Activated CD8-positive, alpha-beta T cell treated with anti-CD3 and anti-CD28 coated beads for 36 hours (primary cell): ENCODE data around the gene SACM1L. TPM values are rescaled to one million over a fixed set of nuclear protein-coding genes. Genes with fewer than 3 reads are reported as not detected.

ENCODE experiments used
- ATAC-seq: fragments of 200-7000 bp; cut with Tn5 transposase; one replicate; pipeline ENCODE4 v1.10.0; 2021; ENCODE audit warnings: mild to moderate bottlenecking, moderate library complexity
- CTCF ChIA-PET: fragments of 350-600 bp; sonication (Branson Sonifier 250); formaldehyde crosslinking; loops from one replicate; lab custom pipeline; 2021; ENCODE audit warnings: antibody characterized with exemption; lab: Charles Lee
- POLR2A ChIA-PET: fragments of 350-600 bp; sonication (Branson Sonifier 250); formaldehyde crosslinking; loops from one replicate; lab custom pipeline; 2021; ENCODE audit warnings: antibody characterized with exemption; lab: Charles Lee
- DNase-seq: peaks from one replicate; pipeline ENCODE4 v3.0.0-alpha.2; 2020
- H3K27ac Mint-ChIP-seq: one replicate; pipeline ENCODE4 v1.8.0; 2021; ENCODE audit warnings: mild to moderate bottlenecking, mixed read lengths
- H3K27me3 Mint-ChIP-seq: one replicate; pipeline ENCODE4 v1.8.0; 2021; ENCODE audit warnings: mixed read lengths
- H3K36me3 Mint-ChIP-seq: one replicate; pipeline ENCODE4 v1.8.0; 2021; ENCODE audit warnings: low read depth, mixed read lengths
- H3K4me1 Mint-ChIP-seq: one replicate; pipeline ENCODE4 v1.8.0; 2021; ENCODE audit warnings: low read depth, mixed read lengths
- H3K4me3 Mint-ChIP-seq: one replicate; pipeline ENCODE4 v1.8.0; 2021; ENCODE audit warnings: mild to moderate bottlenecking, moderate library complexity, mixed read lengths
- H3K9me3 Mint-ChIP-seq: one replicate; pipeline ENCODE4 v1.8.0; 2021; ENCODE audit warnings: mixed read lengths
- CTCF ChIP-seq: fragments of 200-600 bp; IDR thresholded peaks from one replicate; pipeline ENCODE4 v1.8.0; 2022; ENCODE audit warnings: antibody characterized with exemption, mild to moderate bottlenecking
- intact Hi-C: fragments of 100-400 bp; cut with micrococcal nuclease; formaldehyde crosslinking; loops from one replicate; pipeline ENCODE4 v1.10.0; 2022
- total RNA-seq, 2 experiments: library from RNA; stranded (reverse); gene quantifications; one replicate each; pipeline ENCODE4 v1.2.3, GENCODE V29; 2021

SACM1L gene
- 10 to 100 TPM; 52.6 to 56.0 TPM for total RNA-seq

- CTCF ChIA-PET = interaction anchor here (1.0 to 4.4 kb wide), 6 partner anchors 9 to 157 kb away, joined by 3 to 27 read pairs (median 6); no protein-coding TSS in a partner anchor
- H3K9me3 Mint-ChIP-seq = no peaks in the 10 kb centered on the region
- intact Hi-C loops = no loop called here
- H3K36me3 Mint-ChIP-seq = peaks cover 31% of the 10 kb centered on the region
- POLR2A ChIA-PET = interaction anchor here (0.6 to 5.3 kb wide), 5 partner anchors 12 to 374 kb away, joined by 3 to 25 read pairs (median 5); partner anchors contain the start of gene LIMD1
- no peak for TF ChIP-seq CTCF
- peaks cover 3% of the 10 kb centered on the region for H3K27me3 Mint-ChIP-seq
- peak; percentile 97 for DNase-seq
- H3K4me3 Mint-ChIP-seq = peak within 1 kb of the TSS; percentile 81
- ATAC-seq = peak; percentile 83
- peaks cover 41% of the 10 kb centered on the region for H3K4me1 Mint-ChIP-seq
- H3K27ac Mint-ChIP-seq = peak within 1 kb of the TSS; percentile 95
Observed at GRCh38 chr3:45688882-45689786, at the start of gene SACM1L. Gene SACM1L, plus strand, starts transcription at chr3:45689396. Its CDS starts 70 bp downstream, at chr3:45689466.

GRCh38 chr3:45640091-45640507 lies 49.1 kb upstream of the SACM1L start:
- no peak for TF ChIP-seq CTCF
- no peaks in the 10 kb centered on the region for H3K9me3 Mint-ChIP-seq
- POLR2A ChIA-PET = no interaction called here
- H3K4me3 Mint-ChIP-seq = no peak overlapping the region
- no peak overlapping the region for H3K27ac Mint-ChIP-seq
- H3K36me3 Mint-ChIP-seq = peaks cover 27% of the 10 kb centered on the region
- CTCF ChIA-PET = interaction anchor here (1.6 kb wide), 1 partner anchor 17 kb away, joined by 8 read pairs; no protein-coding TSS in a partner anchor
- no peaks in the 10 kb centered on the region for H3K27me3 Mint-ChIP-seq
- intact Hi-C loops = no loop called here
- ATAC-seq (no peak), DNase-seq (no peak)
- H3K4me1 Mint-ChIP-seq = peaks cover 9% of the 10 kb centered on the region

GRCh38 chr3:45640724-45641361 lies 48.4 kb upstream of the SACM1L start:
- peaks cover 7% of the 10 kb centered on the region for H3K4me1 Mint-ChIP-seq
- peak overlapping the region; percentile 62 for H3K27ac Mint-ChIP-seq
- no peak overlapping the region for H3K4me3 Mint-ChIP-seq
- CTCF ChIA-PET = interaction anchor here (2.1 kb wide), 1 partner anchor 20 kb away, joined by 9 read pairs; no protein-coding TSS in a partner anchor
- ATAC-seq (no peak), DNase-seq (no peak)
- H3K27me3 Mint-ChIP-seq = no peaks in the 10 kb centered on the region
- POLR2A ChIA-PET = no interaction called here
- intact Hi-C loops = no loop called here
- peaks cover 25% of the 10 kb centered on the region for H3K36me3 Mint-ChIP-seq
- H3K9me3 Mint-ChIP-seq = no peaks in the 10 kb centered on the region
- no peak for TF ChIP-seq CTCF

- ATAC-seq = no peak
- Mint-ChIP-seq H3K4me3 (no peak overlapping the region), H3K36me3 (peaks cover 19% of the 10 kb centered on the region), H3K9me3 (no peaks in the 10 kb centered on the region), H3K27ac (no peak overlapping the region), H3K27me3 (no peaks in the 10 kb centered on the region), H3K4me1 (peaks cover 7% of the 10 kb centered on the region)
- ChIA-PET POLR2A (no interaction called here), CTCF (interaction anchor here (2.1 kb wide), 1 partner anchor 19 kb away, joined by 9 read pairs; no protein-coding TSS in a partner anchor)
- no peak for DNase-seq
- no peak for TF ChIP-seq CTCF
- intact Hi-C loops = no loop called here
Observed at GRCh38 chr3:45641756-45642155, 47.4 kb upstream of the SACM1L start.
